GM19452 (cell line): ENCODE data around the gene CDCA3.

Source experiments
- ATAC-seq: cut with Tn5 transposase; IDR thresholded peaks from one replicate; pipeline ENCODE4 v1.9.1; 2021; ENCODE audit not compliant: unreplicated experiment

Gene CDCA3

GRCh38 chr12:6855322-6855721 is 4.2 kb upstream of the CDCA3 start:
- ATAC-seq = no peak

DNA sequence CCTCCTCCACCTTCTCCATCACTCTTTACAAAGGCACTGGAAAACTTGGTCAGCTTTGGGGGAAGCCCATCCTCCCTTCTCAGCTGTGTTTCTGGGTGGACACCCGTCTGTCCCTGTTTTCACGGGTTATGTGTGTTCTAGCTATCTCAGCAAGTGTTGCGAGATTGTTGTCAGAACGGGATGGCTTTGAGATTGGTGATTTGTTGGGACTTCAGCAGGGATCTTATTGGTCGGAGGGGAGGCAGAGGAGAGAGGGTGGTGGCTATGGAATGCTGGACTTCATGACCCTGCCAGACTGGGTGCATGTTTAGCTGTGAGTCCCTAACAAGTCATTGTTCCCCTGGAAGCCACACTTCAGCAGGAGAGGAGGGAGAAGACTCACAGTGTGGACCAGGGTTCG is 3.0 kb upstream of the CDCA3 start:
- ATAC-seq = no peak

DNA sequence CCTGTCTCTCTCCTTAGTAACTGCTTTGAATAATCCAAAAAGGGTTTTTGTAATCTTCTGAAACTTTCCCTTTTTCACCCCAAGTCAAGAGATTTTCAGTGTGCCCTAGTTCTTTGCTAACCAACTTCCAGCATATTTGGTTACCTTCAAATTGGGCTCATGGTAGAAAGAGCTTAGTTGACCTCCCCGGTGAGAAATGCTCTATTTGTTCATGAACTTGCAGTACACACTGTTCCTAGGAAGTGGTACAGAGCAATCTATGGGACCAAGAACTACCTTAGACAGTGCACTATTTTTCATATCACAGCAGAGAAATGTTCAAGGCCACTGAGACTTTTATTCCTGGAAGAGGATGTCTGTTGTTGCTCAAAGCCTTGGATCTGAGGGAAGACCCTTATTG is 2.5 kb upstream of the CDCA3 start:
- no peak for ATAC-seq

DNA sequence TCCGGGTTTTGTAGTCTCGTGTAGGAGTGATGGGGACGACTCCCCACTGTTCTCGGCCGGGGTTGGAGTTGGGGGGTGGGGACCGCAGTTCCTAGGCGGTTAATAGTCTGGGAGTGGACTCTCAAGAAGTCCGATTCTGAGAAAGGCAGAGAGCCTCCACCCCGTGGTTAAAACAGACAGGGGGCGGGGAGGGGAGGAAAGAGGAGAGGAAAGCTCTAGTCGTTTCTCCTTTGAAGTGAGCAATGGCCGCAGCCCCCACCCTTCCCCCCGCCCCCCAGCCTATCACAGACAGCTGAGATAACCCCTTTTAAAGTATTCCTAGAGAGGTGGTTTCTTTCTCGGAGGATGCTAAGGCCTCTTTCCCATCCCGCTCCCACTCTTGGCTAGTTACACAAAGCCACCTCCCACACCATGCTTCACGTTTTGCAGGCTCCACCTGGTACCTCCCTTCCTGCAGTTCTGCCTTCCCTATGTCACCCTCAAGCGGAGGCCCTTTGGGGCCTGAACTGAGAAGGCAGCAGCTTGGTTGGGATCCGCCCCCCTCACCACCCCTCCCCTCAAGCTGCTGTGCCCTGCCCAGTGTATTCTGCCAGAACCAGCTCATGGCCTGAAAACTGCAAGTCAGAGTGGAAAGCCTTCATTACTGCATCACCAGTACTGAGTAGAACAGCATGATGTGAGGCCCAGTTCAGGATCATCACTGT is 1.7 kb upstream of the CDCA3 start:
- ATAC-seq = no peak

DNA sequence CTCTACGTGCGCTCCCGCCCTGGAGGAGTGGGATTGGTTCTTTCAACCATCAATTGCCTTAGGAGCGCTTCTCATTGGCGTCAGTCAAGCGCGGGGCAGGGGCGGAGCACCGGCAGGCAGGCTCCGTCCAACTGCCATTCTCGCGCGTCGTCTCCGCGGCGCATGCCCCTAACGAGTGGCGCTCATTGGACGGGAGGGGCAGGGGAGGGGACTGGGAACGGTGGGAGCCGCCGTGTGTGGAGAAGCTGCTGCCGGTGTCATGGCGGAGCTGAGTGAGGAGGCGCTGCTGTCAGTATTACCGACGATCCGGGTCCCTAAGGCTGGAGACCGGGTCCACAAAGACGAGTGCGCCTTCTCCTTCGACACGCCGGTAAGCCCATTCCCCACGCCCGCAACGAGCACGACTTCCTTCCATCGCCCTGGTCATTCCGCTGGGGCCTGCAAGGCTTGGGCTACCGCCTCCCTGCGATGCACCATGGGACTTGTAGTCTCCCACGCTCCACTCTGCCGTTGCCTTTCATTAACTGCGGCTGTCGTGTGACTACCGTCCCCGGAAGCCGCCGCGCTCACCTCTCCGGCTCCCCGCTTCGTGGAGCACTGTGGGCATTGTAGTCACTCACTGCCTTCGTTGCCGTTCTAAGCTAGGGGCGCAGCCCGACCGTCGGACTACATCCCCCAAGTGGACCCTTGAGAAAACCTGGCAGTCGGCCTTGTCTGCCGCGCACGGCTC is 1.0 kb upstream of the CDCA3 start, which contains the start of gene USP5:
Gene USP5 (plus strand): TSS at position 230 of the 730 bp plus-strand sequence. CDS start 30 bp downstream, at position 260.
- peak; percentile 68 for ATAC-seq

- no peak for ATAC-seq
Observed at GRCh38 chr12:6850796-6851152, 312 bp downstream of the CDCA3 start.

DNA sequence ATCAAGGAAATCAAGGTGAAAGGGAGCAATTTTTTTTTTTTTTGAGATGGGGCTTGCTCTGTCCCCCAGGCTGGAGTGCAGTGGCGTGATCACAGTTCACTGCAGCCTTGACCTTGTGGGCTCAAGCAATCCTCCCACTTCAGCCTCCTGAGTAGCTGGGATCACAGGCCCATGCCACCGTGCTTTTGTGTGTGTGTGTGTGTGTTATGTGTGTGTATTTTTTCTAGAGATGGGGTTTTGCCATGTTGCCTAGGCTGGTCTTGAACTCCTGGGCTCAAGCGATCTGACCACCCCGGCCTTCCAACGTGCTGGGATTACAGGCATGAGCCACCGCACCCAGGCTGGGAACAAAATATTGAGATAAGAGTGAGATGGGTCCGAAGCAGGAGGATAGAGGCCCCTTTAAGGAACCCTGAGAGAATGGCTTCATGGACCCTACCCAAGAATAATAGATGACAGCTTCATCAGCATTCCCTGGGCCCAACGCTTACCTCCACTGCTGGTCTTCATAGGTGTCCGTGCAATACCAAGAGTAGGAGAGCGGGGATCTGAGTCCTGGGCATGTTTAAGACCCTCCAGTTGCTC is 1.0 kb downstream of the CDCA3 start:
- ATAC-seq = no peak

GRCh38 chr12:6849427-6849826 is 1.7 kb downstream of the CDCA3 start:
- no peak for ATAC-seq

- no peak for ATAC-seq
Observed at GRCh38 chr12:6847676-6848075, 3.4 kb downstream of the CDCA3 start.

DNA sequence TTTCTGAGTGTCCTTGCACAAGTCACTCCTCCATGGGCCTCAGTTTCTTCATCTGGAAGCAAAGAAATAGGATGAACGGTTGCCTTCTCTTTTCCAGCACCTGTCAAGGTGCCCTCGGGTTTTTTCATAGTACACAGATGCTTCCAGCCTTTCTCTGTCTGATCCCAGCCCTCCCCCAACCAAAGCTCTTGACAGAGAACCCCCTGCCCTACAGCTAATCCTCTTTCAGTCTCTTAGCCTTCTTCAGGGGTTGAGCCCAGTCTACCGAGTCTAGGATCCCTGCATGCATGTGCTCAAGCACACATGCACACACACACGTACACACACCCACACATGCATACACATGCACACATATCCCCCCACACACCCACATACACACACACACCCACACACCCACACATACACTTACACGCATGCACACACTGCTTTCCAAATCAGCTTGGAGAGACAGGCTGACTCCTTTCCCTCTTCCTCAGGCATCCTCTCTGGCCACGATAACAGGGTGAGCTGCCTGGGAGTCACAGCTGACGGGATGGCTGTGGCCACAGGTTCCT is 4.7 kb downstream of the CDCA3 start:
- no peak for ATAC-seq

- ATAC-seq = no peak
Observed at GRCh38 chr12:6845395-6845794, 5.7 kb downstream of the CDCA3 start.

- ATAC-seq = no peak
Observed at GRCh38 chr12:6843118-6843902, 7.8 kb downstream of the CDCA3 start.

GRCh38 chr12:6842075-6842474 is 9.0 kb downstream of the CDCA3 start:
- ATAC-seq = no peak

DNA sequence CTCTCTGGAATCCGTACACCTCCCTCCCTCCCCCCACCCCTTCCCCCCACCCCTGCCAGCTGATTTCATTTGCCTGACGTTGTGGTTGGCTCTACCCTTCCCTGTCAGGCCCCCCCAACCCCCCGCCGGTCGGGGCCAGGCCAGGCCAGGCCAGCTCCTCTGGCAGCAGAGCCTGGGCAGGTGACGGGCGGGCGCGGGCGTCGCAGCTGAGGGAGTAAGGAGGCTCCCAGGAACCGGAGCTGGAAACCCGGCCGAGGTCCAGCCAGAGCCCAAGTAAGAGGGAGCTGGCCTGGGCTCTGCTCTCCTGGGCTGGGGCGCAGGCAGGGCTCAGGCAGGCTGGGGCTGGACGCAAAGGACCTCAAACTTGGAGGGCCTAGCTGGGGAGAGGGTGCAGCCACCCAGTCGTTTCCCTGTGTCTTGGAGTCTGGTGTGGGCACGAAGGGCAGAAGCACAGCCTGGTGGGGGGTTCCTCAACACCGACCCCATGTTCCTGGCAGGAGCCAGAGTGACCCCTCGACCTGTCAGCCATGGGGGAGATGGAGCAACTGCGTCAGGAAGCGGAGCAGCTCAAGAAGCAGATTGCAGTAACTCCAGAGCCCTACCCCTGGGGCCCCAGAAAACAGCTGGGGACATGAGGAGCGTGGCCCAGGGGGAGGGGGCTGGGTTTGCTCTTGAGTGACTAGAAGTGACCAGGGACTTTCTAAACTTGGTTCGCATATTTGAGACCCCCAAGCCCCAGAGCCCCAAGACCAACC is 10.1 kb downstream of the CDCA3 start, which contains the start of gene GNB3:
Gene GNB3 (plus strand): TSS at position 165 of the 755 bp plus-strand sequence. CDS start 363 bp downstream, at position 528.
- no peak for ATAC-seq

- no peak for ATAC-seq
Observed at GRCh38 chr12:6840330-6840729, 10.8 kb downstream of the CDCA3 start.

DNA sequence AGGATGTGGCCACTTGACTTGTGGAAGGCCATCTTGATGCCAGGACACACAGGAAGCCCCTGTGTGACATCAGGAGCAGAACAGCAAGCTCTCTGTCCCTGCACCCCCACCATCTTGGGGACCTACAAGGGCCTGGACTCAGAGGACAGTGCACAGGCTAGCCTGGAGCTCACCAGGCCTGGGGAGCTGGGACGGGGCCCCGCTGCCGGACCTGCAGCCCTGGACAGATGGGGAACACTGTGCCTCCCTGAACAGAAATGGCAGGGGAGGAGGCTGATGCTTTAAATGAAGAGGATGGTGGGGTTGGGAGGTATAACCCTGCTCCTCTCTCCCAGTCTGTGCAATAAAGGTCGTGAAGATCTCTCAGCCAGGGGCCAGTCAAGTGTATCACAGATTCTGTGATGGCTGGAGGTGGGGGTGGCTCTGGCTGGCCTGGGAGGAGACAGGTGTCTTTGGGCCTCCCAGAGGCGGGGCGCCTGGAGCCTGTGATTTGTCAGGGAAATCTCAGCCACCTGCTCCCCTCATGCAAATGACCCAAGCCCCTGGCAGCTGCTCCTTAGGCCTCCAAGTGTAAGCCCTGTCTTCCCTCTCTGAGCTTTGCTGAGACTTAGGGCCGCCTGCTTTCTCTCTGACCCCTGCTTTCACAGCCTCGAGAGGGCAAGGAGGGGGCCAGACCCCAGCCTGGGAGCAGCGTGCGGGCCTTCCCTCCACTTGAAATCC is 11.4 kb downstream of the CDCA3 start:
- no peak for ATAC-seq

DNA sequence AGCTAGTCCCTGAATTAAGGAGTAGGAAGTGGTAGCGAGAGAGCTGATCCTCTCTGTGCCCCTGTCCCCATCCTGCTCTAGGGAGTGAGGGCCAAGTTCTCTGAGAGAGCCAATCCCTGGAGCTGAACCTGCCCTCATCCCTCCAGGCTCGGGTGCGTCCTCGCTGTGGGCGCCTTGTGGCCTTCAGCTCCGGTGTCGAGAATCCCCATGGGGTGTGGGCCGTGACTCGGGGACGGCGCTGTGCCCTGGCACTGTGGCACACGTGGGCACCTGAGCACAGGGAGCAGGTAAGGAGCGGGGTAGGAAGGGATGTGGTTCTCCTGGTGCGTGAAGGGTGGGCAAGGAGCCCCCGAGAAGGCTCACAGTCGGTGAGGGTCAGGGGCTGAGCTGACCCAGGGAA is 12.2 kb downstream of the CDCA3 start:
- no peak for ATAC-seq

DNA sequence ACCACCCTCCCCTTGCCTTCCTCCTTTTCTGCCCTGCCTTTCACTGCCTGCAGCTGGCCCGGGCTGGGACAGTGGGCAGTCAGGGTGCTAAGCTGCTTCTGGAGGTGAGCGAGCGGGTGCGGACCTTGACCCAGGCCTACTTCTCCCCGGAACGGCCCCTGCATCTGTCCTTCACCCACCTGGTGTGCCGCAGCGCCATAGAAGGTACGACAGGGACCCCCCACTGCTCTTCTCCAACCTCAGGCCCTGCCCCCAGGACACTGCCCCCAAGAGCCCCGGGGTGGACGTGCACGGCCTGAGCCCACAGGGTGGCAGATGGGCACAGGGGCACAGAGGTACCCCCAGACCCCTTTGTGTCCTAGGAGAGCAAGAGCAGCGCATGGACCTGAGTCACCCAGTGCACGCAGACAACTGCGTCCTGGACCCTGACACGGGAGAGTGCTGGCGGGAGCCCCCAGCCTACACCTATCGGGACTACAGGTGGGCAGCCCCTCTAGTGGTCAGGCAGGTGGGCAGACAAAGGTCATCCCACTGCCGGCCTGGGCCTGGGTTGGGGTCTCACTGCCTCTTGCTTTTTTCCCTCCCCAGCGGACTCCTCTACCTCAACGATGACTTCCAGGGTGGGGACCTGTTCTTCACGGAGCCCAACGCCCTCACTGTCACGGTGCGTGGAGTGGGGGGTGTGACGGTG is 13.6 kb downstream of the CDCA3 start:
- ATAC-seq = no peak

DNA sequence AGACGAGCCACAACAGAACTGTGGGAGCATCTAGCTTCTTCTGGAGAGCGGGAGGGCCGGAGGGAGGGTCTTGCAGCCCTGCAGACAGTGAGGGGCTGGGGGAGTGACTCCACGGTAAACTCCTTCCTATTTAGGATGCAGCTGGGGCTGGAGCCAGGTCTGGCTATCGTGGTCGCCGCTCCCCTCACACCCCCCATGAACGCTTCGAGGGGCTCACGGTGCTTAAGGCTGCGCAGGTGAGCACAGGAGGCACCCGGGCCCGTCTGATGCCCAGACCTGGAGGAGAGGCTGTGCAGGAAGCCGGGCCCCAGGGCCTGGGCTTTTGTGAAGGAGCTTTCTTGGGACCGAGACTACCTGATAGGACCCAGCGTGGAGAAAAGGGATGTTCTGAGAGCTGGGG is 14.2 kb downstream of the CDCA3 start:
- ATAC-seq = no peak
